GM21529 (cell line): ENCODE data around the gene DESI2.
A peak's percentile ranks its signal among the peaks of the same experiment; 100 is the strongest.
"Not testable (repeated sequence)": the region's sequence is repeated elsewhere in the genome, so short reads cannot be mapped to it uniquely, and the experiment has no call there.

ENCODE experiments used
- ATAC-seq: cut with Tn5 transposase; IDR thresholded peaks from one replicate; pipeline ENCODE4 v1.9.1; 2021; ENCODE audit not compliant: unreplicated experiment

Gene DESI2

DNA sequence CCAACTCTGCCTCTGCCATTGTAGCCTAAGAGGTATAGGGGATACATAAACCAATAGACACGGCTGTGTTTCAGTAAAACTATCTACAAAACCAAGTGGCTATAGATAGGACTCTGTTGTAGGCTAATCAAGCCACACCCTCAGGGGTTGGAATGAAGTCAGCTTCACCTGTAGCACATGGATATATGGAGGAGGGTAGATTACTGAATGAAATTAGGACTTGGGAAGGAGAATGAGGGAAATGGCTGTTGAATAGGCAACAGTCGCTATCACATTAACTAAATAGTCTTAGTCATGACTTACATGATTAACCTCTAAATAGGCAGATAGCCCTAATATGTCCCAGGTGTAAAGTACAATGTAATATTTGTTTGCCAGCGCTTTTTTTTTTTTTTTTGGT lies 49.7 kb downstream of the DESI2 start:
- no peak for ATAC-seq

DNA sequence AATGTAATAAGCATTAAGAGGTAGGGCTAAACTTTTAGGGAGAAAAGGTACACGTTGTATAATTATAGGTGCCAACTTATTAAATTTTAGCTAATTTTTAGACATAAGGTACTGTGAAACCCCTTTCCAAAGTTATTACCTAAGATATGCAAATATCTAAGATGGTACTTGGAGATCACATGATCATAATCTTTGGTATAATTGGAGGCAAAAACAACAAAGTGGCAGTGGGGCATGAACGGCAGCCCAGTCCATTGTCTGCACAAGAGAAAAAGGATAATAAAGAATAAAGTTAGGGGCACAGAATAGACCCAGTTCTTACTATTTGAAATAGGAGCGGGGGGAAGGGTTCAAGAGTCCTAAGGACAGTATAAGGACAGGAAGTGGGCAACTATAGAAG lies 51.2 kb downstream of the DESI2 start:
- ATAC-seq: no peak

DNA sequence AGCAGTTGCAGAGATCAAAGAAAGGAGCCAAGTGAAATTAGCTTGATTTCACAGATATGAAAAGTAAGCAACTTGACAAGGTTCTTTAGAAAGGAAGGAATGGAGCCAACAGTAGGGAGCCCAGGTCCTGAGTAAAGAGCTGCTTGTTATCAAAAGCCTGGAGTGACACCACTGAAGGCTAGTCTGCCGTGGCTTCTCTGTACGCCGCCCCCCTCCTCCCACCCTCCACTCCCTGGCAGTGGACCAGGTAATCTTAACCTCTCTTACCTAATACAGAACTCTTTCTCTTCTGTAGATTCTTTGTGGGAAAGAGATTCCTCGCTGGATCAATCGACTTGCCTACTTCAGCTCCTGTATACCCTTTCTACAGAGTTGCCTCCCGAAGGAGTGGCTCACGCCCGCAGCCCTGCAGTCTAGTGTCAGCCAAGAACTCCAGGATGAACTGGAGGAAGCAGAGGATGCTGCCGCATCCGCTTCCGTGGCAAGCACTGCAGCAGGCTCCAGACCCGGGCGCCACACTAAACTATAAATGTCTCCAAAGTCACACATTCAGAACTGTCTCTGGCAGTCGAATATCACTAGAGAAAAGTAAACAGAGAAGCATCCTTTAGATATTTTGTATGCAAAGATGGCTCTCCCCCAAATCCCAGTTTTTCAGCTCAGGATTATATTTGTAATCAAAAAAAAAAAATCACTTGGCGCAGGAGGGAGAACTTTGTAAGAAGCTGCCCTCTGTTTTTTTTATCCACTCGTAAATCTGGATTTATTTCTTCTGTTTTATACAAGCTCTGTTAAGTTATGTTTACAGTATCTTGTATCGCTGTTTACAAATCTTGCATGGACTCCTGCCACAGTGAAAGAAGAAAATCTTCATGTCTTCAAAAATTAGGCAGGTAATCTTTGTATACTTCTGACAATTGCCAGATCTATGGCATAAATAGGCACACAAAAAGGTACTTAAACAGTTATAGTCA lies 52.6 kb downstream of the DESI2 start:
- no peak for ATAC-seq

DNA sequence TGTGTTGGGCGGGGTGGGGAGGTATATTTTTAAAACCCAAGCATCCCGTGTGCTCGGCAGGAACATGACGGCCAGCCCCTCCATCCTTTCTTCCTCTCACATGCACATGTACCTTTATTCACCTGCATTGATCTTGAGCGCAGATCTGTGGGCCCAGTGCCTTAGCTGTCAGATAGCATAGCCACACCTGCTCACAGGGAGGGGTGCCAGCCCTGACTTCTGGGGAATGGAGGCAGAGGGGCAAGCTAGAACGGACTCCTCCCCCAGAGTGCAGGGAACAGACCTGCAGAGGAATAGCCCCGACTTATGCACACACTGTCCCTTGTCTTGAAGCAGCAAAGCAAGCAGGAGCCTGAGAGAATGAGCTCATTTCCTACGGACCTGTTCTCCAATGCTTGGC lies 56.1 kb downstream of the DESI2 start:
- no peak for ATAC-seq

DNA sequence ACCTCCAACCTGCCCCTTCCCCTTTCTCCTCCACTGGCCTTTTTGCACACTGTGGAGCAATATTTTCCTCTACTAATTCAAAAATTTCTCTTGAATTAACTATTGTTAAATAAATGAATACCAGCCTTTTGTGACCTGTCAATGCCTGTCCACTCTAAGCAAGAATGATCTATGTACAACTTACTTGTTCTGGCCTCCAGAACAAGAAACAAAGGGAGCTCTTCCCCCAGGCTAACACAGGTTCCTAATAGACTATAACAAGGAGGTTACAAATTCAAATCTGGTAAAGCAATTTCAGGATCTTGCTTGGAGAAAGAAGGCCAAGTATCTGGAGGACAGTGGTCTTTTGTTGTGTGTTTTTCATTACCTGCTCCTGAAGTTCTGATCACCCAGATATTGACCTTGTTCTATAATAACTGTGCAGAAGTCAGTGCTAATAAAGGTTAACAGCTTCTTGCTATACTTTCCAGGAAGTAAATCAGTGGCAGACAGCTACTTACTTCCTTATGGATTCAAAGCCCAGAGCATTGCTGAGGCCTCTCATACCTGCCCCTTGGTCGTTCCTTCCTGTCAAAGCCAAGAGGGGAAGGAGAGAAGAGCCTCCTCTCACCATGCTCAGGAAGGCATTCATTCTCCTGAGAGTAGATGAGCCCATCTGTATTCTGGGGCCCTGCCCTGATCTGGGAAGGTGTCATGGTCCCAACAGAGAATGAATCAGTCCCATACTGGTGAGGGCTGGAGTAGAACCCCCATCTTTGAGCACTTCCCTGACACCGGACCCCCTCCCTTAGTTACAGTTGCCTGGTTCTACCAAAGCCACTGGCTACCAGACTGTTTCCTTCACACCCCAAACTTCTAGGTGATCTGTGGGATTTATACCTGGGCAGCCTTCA lies 56.8 kb downstream of the DESI2 start:
- no peak for ATAC-seq

DNA sequence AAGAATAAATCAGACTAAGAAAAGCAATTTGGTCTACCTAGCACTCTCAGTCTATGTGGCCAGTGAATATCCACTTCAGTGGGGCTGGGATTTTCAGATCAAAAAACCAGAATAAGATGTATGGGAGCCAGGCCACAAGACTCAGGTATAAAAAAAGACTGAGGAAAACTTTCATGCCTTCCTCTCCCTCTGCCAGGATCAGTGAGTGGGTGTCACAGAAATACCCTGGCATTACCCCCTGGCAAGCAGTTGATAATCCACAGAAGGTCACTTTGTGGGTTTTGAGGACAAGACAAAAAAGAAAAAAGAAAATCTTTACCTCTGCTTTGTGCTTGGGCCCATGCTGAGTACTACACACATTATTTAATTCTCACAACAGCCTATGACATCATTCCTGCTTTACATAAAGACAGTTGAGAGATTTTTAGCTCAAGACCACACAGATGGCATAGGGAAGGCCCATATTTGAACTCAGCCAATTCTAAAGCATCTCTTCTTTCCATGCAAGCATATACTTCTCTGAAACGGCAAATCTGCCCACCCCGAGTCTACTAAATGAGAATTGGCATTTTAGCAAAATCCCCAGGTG lies 57.6 kb downstream of the DESI2 start:
- no peak for ATAC-seq

DNA sequence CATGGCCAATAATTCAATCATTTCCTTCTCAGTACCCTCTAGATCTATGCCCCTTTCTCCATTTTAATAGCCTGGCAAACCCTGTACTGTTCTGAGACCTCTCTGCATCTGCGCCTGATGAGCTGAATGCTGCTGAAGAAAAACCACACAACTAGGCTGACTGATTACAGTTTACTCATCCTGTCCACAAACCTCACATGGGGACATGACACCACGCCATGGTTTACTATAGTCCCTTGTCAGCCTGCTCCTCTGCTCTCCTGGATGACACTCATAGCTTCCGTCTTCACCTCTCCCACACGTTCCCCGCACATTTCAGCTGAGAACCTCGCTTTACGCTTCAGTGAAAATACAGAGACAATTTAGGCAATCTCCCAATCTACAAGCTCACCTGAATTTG lies 59.7 kb downstream of the DESI2 start:
- peak; percentile 59 for ATAC-seq

DNA sequence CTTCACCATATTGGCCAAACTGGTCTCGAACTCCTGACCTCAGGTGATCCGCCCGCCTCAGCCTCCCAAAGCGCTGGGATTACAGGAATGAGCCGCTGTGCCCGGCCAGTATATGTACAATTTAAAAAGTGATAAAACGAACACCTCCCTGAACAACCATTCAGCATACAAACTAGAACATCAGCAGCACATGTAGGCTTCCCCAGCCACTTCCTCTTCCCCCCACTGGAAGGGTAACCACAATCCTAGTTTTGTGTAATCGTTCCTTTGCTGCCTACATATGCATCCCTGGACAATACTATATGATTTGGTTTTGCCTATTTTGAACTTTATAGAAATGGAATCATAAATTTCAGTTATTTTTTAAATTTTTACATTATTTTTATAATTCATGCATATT lies 60.4 kb downstream of the DESI2 start:
- no peak for ATAC-seq

DNA sequence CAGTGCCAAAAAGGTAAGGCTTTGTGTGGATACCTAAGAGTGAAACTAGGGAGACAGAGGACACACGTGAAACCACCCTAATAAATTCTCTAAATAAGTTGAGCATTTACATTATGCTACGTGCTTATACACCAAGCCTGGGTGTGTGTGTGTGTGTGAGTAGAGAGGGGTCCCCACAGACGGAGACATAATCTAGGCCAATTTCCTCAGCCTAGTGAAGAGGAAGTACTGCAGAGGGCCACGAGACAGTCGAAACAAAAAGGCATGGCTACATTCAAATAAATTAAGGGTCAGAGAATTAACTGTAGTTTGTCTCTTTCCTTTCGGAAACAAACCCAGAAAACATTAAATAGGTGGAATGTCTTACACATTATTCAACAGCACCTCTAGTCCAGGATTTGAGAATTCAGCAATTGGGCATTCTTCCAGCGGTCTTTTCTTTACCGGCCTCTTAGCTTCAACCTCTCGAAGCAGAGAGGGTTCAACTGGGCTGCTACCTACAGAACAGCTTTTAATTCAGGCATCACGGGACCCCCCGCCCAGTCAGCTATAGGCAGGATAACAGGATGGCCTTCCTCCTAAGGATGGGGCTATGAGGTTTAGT lies 75.0 kb downstream of the DESI2 start:
- ATAC-seq: no peak

DNA sequence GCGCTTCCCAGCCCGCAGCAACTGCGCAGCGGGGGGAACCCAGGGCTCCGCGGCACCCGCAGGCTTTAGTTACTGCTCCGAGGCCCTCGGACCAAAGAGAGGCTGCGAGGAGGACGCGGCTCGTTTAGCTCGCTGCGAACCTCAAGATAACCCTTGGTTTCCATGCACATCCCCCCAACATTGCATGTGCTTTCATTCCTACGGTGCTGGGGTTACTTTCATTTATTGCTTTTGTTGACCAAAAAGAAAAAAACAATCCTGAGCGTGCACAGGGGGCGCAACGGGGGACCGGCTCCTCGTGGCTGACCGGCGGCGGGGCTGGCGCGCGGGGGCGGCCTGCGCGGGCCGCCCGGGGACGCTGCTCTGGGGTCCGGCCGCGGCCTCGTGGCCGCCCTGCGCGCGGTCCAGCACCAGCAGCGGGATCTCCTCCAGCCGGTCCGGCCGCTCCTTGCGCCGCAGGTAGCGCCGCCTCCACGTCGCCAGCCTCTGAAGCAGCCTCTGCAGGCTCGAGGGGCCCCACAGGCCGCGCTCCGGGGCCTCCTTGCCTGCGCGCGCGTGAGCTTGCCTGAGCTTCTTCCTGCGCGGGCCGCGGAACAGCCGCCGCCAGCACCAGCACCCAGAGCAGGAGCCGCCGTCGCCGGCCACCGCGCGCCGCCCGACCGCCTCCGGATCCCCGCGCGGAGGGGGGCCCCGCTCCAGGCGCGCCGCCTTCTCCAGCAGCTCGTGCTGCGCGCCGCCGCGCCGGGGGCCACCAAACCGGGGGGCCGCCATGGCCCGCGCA lies 77.4 kb downstream of the DESI2 start:
- no peak for ATAC-seq

DNA sequence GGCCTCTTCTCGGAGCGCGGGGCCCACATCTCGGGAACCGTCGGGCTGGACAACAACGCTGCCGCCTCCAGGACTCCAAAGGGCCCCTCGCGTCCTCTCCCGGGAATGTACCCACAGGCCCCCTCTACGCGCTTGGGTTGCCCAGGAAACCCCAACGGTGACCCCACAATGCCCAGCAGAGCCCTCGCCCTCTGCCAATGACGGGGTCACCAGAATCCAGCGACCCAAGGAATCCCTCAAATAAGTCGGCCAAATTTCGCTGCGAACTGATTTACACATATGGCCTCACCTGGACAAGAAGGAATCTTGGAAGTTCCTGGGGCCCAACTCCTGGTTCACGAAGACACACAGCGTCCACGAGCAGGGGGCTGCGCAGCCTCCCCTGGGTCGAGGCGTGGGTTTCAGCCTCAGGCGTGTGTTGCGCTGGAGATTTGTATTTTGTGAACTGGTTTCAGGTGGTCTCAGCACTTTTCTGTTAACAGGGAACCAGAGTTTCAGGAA lies 78.1 kb downstream of the DESI2 start:
- no peak for ATAC-seq

DNA sequence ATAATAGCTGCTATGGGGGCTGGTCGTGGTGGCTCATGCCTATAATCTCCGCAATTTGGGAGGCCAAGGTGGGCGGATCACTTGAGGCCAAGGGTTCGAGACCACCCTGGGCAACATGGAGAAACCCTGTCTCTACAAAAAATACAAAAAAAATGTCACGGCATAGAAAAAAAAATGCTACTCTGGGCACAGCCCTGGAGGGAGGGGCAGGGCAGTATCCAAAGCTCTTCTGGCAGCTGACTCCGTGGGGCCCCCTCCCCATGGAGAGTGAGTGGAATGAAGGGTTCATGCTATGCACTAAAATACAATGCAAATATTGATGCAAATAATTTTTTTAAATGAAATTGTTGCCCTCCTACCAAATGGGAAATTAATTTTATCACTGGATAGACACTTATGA lies 78.7 kb downstream of the DESI2 start:
- ATAC-seq: no peak

DNA sequence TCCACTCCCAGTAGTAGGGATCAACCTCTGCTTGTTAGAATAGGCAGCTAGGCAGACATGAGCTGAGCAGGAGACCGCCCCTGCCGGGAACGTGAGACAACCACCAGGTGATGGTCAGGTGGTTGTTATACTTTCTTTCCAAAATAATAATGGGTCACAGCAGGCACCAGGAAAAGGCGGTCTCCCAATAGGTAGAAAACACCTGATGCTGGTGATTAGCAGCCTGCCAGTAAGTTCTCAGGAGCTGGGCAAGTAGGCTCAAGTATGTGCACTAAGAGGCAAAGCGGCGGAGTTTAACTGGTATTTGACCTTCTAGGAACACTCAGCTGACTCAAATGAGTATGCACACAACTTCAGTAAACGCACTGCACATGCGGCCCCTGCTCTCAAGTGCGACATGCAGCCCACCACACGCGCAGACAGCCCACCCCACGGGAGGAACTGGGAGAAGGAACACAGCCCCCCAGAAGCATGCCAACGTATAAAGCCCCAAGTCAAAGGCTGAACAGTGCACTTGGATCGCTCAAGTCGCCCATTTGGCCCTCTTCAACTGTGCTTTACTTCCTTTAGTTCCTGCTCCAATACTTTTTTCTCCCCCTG lies 80.0 kb downstream of the DESI2 start:
- no peak for ATAC-seq

DNA sequence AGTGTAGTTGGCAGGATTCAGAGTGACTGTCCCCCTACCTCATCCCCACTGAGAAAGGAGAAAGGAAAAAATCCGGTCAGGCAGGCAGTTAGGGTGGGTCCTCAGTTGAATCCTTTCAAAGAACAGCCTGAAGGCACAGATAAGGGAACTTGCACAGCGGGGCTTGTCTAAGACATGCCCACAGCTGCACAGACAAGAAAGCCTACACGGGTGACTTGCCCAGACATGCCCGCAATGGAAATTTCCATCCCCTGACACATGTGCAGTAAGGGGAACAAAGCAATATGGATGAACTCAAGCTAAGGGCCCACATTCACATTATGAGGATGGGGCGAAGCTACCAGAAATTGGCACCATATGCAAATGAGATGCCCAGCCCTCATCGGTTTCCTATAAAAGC lies 82.5 kb downstream of the DESI2 start:
- ATAC-seq: no peak

DNA sequence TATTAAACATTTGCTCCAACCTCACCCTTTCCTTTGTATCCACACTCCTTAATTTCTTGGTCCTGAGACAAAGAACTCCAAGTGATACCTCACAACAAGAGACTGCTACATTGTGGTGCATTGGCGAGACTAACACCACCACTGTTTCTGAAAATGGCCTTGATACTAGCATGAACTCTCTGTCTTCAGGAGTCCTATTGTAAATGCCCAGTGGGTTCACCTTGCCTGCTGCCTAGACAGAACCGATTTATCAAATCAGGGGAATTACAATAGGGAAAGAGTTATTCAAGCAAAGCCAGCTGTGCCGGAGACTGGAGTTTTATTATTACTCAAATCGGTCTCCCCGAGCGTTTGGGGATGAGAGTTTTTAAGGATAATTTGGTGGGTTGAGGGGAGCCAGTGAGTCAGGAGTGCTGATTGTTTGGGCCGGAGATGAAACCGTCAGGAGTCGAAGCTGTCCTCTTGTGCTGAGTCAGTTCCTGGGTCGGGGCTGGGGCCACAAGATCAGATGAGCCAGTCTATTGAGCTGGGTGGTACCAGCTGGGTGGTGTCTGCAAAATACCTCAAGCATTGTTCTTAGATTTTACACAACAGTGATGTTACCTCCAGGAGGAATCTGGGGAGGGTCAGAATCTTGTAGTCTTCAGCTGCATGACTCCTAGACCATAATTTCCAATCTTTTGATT lies 83.1 kb downstream of the DESI2 start:
- ATAC-seq: no peak

DNA sequence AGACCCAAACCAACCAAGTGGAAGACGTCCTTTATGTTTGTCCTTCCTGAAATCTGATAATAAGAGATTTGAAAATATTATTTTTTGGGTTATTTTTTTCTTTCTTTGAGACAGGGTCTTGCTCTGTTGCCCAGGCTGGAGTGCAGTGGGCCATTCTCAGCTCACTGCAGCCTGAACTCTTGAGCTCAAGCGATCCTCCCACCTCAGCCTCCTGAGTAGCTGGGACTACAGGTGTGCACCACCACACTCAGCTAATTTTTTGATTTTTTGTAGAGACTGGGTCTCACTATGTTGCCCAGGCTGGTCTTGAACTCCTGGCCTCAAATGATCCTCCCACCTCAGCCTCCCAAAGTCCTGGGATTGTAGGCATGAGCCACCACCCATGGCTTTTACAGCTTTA lies 86.2 kb downstream of the DESI2 start:
- not testable (repeated sequence) for ATAC-seq

DNA sequence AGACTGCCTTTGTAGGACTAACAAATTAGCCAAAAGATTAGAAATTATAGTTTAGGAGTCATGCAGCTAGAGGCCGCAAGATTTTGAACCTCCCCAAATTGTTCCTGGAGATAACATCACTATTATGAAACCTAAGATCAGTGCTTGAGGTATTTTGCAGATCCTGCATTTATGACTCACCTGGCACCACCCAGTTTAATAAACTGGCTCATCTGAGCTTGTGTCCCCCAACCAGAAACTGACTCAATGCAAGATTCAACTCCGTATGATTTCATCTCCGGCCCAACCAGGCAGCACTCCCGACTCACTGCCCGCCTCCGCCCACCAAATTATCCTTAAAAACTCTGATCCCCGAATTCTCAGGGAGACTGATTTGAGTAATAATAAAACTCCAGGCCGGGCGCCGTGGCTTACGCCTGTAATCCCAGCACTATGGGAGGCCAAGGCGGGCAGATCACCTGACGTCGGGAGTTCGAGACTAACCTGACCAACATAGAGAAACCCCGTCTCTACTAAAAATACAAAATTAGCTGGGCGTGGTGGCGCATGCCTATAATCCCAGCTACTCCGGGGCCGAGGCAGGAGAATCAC lies 87.2 kb downstream of the DESI2 start:
- ATAC-seq: not testable (repeated sequence)

DNA sequence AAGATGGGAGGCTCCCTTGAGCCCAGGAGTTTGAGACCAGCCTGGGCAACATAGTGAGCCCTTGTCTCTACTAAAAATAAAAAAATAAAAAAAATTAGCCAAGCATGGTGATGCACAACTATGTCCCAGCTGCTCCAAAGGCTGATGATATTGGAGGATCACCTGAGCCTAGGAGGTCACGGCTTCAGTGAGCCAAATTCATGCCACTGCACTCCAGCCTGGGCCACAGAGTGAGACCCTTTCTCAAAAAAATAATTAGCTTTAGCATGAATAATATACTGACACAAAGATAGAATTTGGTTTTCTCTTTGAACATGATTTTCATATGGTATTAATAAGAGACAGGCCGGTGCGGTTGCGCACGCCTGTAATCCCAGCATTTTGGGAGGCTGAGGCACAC lies 88.8 kb downstream of the DESI2 start:
- no peak for ATAC-seq
